T-cell (primary cell): ENCODE data around the gene RNU5B-1. TPM values are rescaled to one million over a fixed set of nuclear protein-coding genes. Genes with fewer than 3 reads are reported as not detected.
A peak's percentile ranks its signal among the peaks of the same experiment; 100 is the strongest.

ENCODE experiments used
- ATAC-seq, 4 experiments: fragments of 200-7000 bp in 3 of 4; fragments of 150-1000 bp in 1 of 4; cut with Tn5 transposase; replicated peaks in 1 of 4; 1 replicate in 3 of 4; 2 replicates in 1 of 4; pipeline ENCODE4 v1.10.0; 2021; ENCODE audit warnings: moderate library complexity in 3 of 4, mild to moderate bottlenecking in 2 of 4, moderate number of reproducible peaks in 1 of 4
- CTCF ChIA-PET, 2 donors: fragments of 300-600 bp; sonication (Branson Sonifier 250); formaldehyde crosslinking; loops; one replicate each; lab custom pipeline; 2022; ENCODE audit warnings: antibody characterized with exemption in 2 of 2; lab: Charles Lee
- POLR2A ChIA-PET, 2 donors: fragments of 300-600 bp; sonication (Branson Sonifier 250); formaldehyde crosslinking; loops; one replicate each; lab custom pipeline; 2022; ENCODE audit warnings: antibody characterized with exemption in 2 of 2; lab: Charles Lee
- DNase-seq, 35 experiments: peaks; one replicate each; pipeline versions ENCODE4 v3.0.0 to v3.0.0-alpha.2; 2013 to 2023
- H3K27ac ChIP-seq: one replicate; pipeline ENCODE4 v1.5.1; 2013; ENCODE audit warnings: low read length
- H3K27me3 ChIP-seq, 2 experiments: replicated peaks in 1 of 2; 1 replicate in 1 of 2; 2 replicates in 1 of 2; pipeline versions ENCODE4 v1.6.1 to v1.7.0; 2013; ENCODE audit warnings: low read length in 1 of 2, mixed read lengths in 1 of 2; ENCODE audit not compliant: control insufficient read depth in 2 of 2, insufficient read depth in 2 of 2; ENCODE audit errors: extremely low read depth in 1 of 2
- H3K36me3 ChIP-seq, 2 donors: 1 replicate in 1 of 2; 2 replicates in 1 of 2; pipeline versions ENCODE4 v1.6.1 to v1.7.0; 2013; ENCODE audit warnings: low read length in 1 of 2; ENCODE audit not compliant: control insufficient read depth in 2 of 2, insufficient read depth in 1 of 2; ENCODE audit errors: extremely low read depth in 1 of 2
- H3K4me1 ChIP-seq, 2 experiments: 1 replicate in 1 of 2; 2 replicates in 1 of 2; pipeline versions ENCODE4 v1.6.1 to v1.7.0; 2013; ENCODE audit warnings: low read length in 2 of 2, mixed read lengths in 1 of 2; ENCODE audit not compliant: insufficient read depth in 2 of 2, control insufficient read depth in 1 of 2; ENCODE audit errors: extremely low read depth in 1 of 2
- H3K4me3 ChIP-seq, 2 donors: 1 replicate in 1 of 2; 2 replicates in 1 of 2; pipeline versions ENCODE4 v1.5.1 to v1.7.0; 2013; ENCODE audit warnings: mild to moderate bottlenecking in 2 of 2, low read length in 1 of 2, moderate library complexity in 1 of 2; ENCODE audit not compliant: control insufficient read depth in 1 of 2; ENCODE audit errors: extremely low read depth in 1 of 2
- H3K9me3 ChIP-seq: 2 replicates; pipeline ENCODE4 v1.7.0; 2013
- H3K27ac Mint-ChIP-seq, 2 donors: one replicate each; pipeline ENCODE4 v1.8.0; 2020 to 2021; ENCODE audit warnings: mild to moderate bottlenecking in 2 of 2, mixed read lengths in 2 of 2
- H3K27me3 Mint-ChIP-seq, 2 donors: one replicate each; pipeline ENCODE4 v1.8.0; 2021 to 2022; ENCODE audit warnings: mixed read lengths in 2 of 2
- H3K36me3 Mint-ChIP-seq: one replicate; pipeline ENCODE4 v1.8.0; 2021; ENCODE audit warnings: mixed read lengths
- H3K4me1 Mint-ChIP-seq, 3 donors: one replicate each; pipeline ENCODE4 v1.8.0; 2020 to 2022; ENCODE audit warnings: mixed read lengths in 3 of 3, mild to moderate bottlenecking in 1 of 3
- H3K4me3 Mint-ChIP-seq, 3 donors: one replicate each; pipeline ENCODE4 v1.8.0; 2020 to 2022; ENCODE audit warnings: mild to moderate bottlenecking in 3 of 3, mixed read lengths in 3 of 3, moderate library complexity in 3 of 3
- H3K9me3 Mint-ChIP-seq, 3 donors: one replicate each; pipeline ENCODE4 v1.8.0; 2020 to 2022; ENCODE audit warnings: mixed read lengths in 3 of 3
- WGBS: methylation state at CpG from one replicate; pipeline ENCODE4 v1.1.5; 2013; ENCODE audit warnings: missing lambda C conversion rate; ENCODE audit not compliant: insufficient coverage; 5-methylcytosine and 5-hydroxymethylcytosine counted together
- total RNA-seq, 35 experiments: library from RNA in 6 of 35; stranded (reverse) in 6 of 35; fragments of 120-200 nt in 1 of 35; gene quantifications; one replicate each; pipeline versions ENCODE4 v1.2.1 to v1.2.4 and lab custom pipeline; 2013 to 2026

RNU5B-1 gene
- total RNA-seq, 5 donors from 2014 or later (not counting 1 experiment from before 2014, with no cell fraction given) = 27.0 to 34.4 (median 32.6) TPM; not detected in 2

DNA sequence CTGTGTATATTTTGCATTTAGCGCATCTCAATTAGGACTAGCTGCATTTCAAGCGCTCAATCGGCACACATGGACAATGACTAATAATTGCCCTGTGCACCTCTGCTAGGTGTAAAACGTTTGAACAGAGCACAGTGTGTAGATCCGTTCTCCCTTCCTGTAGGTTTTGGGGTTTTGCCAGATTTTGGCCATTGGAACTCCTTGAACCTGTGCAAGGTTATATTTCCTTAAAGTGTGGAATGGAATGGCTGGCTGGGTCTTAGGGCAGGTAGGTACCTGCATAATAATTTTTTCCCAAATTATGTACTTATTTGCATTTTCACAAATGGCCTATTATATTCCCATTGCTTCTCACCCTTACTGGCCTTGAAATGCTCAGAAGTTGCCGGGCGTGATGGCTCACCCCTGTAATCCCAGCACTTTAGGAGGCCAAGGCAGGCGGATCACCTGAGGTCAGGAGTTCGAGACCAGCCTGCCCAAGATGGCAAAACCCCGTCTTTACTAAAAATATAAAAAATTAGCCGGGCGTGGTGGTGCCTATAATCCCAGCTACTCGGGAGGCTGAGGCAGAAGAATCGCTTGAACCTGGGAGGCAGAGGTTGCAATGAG is 777 bp downstream of the RNU5B-1 start:
- Mint-ChIP-seq H3K9me3 (no peaks in the 10 kb centered on the region), H3K27me3 (no peaks in the 10 kb centered on the region), H3K4me1 (peaks cover 25% of the 10 kb centered on the region in 3 donors), H3K36me3 (no peaks in the 10 kb centered on the region), H3K27ac (peak overlapping the region; percentile 98 to 99), H3K4me3 (peak overlapping the region; percentile 92 to 94 (median 93))
- H3K27ac ChIP-seq = peak overlapping the region; percentile 99
- no peak for DNase-seq
- no peaks in the 10 kb centered on the region for H3K27me3 ChIP-seq
- H3K4me1 ChIP-seq = peaks cover 11 to 21% of the 10 kb centered on the region in 2 experiments
- peak in 2 of 4 experiments; percentile 5 to 13 for ATAC-seq
- H3K9me3 ChIP-seq = no peaks in the 10 kb centered on the region
- ChIA-PET CTCF (interaction anchor here (0.6 to 1.0 kb wide), 11 partner anchors 14 to 411 kb away, joined by 3 to 8 read pairs (median 3); partner anchors contain the start of genes CLPX (in 1 of the 2) and PARP16 (in 1 of the 2)), POLR2A (interaction anchor here (0.6 to 1.9 kb wide), 20 partner anchors 10 to 1445 kb away, joined by 3 to 42 read pairs (median 4); partner anchors contain the start of genes CLPX (in 1 of the 2), PARP16 (in 1 of the 2) and RNU5A-1 (in 1 of the 2))
- 53% methylated on average over 8 of the region's 14 CpGs for WGBS
- H3K4me3 ChIP-seq = peak overlapping the region in 1 of 2 donors; percentile 60
- no peaks in the 10 kb centered on the region for H3K36me3 ChIP-seq

DNA sequence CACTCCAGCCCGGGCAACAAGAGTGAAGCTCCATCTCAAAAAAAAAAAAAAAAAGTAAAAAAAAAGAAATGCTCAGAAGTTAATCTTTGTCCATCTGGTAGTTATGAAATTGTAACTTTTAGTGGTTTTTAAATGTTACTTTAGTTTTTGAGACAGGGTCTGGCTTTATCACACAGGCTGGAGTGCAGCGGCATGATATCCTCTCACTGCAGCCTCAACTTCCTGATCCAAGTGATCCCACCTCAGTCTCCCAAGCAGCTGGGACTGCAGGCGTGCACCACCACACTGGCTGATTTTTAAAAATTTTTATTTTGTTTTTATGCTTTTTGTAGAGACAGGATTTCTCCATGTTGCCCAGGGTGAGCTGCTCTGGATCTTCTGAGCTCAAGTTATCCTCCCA is 1.3 kb downstream of the RNU5B-1 start:
- Histone ChIP-seq H3K36me3 (no peaks in the 10 kb centered on the region), H3K27ac (no peak overlapping the region), H3K9me3 (no peaks in the 10 kb centered on the region), H3K4me1 (peaks cover 9 to 17% of the 10 kb centered on the region in 2 experiments), H3K27me3 (no peaks in the 10 kb centered on the region), H3K4me3 (no peak overlapping the region)
- peaks cover 20 to 25% (median 21%) of the 10 kb centered on the region in 3 donors for H3K4me1 Mint-ChIP-seq
- CTCF ChIA-PET = interaction anchor here (0.6 to 0.9 kb wide), 4 partner anchors 19 to 254 kb away, joined by 3 to 4 read pairs (median 3); no protein-coding TSS in a partner anchor
- no CpG with 5 or more reads among the region's 3 CpGs for WGBS
- no peak for ATAC-seq
- DNase-seq = no peak
- no peak overlapping the region for H3K4me3 Mint-ChIP-seq
- POLR2A ChIA-PET = interaction anchor here (0.6 to 1.5 kb wide), 6 partner anchors 13 to 1212 kb away, joined by 3 to 16 read pairs (median 4); partner anchors contain the start of gene CLPX (in 1 of the 2)
- H3K9me3 Mint-ChIP-seq = no peaks in the 10 kb centered on the region
- H3K27ac Mint-ChIP-seq = peak overlapping the region; percentile 65 to 74
- H3K36me3 Mint-ChIP-seq = no peaks in the 10 kb centered on the region
- no peaks in the 10 kb centered on the region for H3K27me3 Mint-ChIP-seq

DNA sequence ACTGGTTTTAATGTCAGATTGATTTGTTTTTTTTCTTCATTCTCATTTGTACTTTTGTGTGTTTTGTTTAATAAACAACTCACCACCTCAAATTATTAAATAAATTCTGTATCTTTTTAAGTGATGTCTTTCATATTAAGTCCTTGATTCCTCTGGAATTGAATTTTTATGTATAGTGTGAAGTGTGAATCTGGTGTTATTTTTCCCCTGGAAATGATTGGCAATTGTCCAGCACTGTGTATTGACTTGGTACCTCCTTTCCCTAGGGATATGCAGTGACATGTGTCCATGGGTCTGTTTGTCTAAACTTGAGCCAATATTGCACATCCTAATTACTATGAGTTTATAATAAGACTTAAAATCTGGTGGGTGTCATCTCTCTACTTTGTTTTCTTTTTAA is 2.1 kb downstream of the RNU5B-1 start:
- no peak overlapping the region for H3K27ac ChIP-seq
- H3K27me3 Mint-ChIP-seq = no peaks in the 10 kb centered on the region
- peaks cover 9 to 17% of the 10 kb centered on the region in 2 experiments for H3K4me1 ChIP-seq
- H3K4me3 ChIP-seq = no peak overlapping the region
- peak overlapping the region; percentile 65 to 74 for H3K27ac Mint-ChIP-seq
- POLR2A ChIA-PET = no interaction called here
- no peak for DNase-seq
- no peak for ATAC-seq
- no peaks in the 10 kb centered on the region for H3K36me3 ChIP-seq
- H3K36me3 Mint-ChIP-seq = no peaks in the 10 kb centered on the region
- H3K4me3 Mint-ChIP-seq = no peak overlapping the region
- no peaks in the 10 kb centered on the region for H3K9me3 Mint-ChIP-seq
- H3K27me3 ChIP-seq = no peaks in the 10 kb centered on the region
- no peaks in the 10 kb centered on the region for H3K9me3 ChIP-seq
- peaks cover 20 to 25% (median 21%) of the 10 kb centered on the region in 3 donors for H3K4me1 Mint-ChIP-seq
- CTCF ChIA-PET = no interaction called here

DNA sequence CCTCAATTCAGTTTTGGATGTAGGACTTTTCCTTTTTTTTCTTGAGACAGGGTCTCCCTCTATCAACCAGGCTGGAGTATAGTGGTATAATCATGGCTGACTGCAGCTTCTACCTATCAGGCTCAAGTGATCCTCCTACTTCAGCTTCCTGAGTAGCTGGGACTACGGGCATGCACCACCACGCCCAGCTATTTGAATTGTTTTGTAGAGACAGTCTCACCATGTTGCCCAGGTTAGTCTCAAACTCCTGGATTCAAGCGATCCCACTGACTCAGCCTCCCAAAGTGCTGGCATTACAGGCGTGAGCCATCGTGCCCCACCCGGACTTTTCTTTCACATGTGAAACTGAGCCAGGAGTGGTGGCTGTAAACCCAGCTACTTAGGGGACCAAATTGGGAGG is 3.5 kb downstream of the RNU5B-1 start:
- WGBS = 89% methylated on average over 6 of the region's 6 CpGs
- ChIA-PET POLR2A (no interaction called here), CTCF (interaction anchor here in 1 of 2 donors (0.5 kb wide), 1 partner anchor 16 kb away, joined by 3 read pairs; no protein-coding TSS in a partner anchor)
- Mint-ChIP-seq H3K36me3 (no peaks in the 10 kb centered on the region), H3K4me3 (no peak overlapping the region), H3K4me1 (peaks cover 20 to 25% (median 21%) of the 10 kb centered on the region in 3 donors), H3K27me3 (peaks cover 3 to 4% of the 10 kb centered on the region in 2 donors), H3K27ac (no peak overlapping the region), H3K9me3 (no peaks in the 10 kb centered on the region)
- H3K4me3 ChIP-seq = no peak overlapping the region
- ATAC-seq = no peak
- DNase-seq = no peak
- H3K4me1 ChIP-seq = peaks cover 9 to 17% of the 10 kb centered on the region in 2 experiments
- H3K36me3 ChIP-seq = no peaks in the 10 kb centered on the region
- no peaks in the 10 kb centered on the region for H3K9me3 ChIP-seq
- H3K27me3 ChIP-seq = peaks cover 0 to 10% of the 10 kb centered on the region in 2 experiments
- no peak overlapping the region for H3K27ac ChIP-seq

DNA sequence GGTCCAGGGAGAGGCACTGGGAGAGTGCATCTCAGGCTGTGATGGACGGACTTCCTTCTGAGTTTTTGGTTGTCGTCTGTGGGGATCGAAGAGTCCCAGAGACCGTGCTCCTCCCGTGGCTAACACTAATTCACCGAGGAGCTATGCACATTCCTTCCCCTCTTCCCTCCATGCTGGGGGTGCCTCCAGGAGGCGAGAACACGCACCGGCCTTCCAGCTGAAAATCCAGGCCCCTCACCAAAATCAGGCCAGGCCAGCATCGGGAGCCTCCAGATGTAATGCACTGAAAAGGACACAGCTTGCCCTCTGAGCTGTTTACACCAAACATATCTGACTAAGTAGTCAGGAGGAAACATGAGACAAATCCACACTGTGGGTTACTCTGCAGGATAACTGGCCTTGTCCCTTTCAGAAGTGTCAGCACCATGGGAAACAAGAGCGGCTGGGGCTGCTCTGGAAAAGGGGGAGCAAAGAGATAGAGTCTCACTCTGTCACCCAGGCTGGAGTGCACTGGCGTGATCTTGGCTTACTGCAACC is 5.5 kb downstream of the RNU5B-1 start:
- no peak overlapping the region for H3K4me3 Mint-ChIP-seq
- 95% methylated on average over 11 of the region's 12 CpGs for WGBS
- H3K27ac ChIP-seq = no peak overlapping the region
- CTCF ChIA-PET = interaction anchor here in 1 of 2 donors (0.6 kb wide), 1 partner anchor 326 kb away, joined by 5 read pairs; no protein-coding TSS in a partner anchor
- DNase-seq = no peak
- no peaks in the 10 kb centered on the region for H3K9me3 Mint-ChIP-seq
- ATAC-seq = no peak
- no peaks in the 10 kb centered on the region for H3K36me3 Mint-ChIP-seq
- H3K4me3 ChIP-seq = no peak overlapping the region
- no peak overlapping the region for H3K27ac Mint-ChIP-seq
- H3K9me3 ChIP-seq = no peaks in the 10 kb centered on the region
- H3K36me3 ChIP-seq = no peaks in the 10 kb centered on the region
- peaks cover 3 to 4% of the 10 kb centered on the region in 2 donors for H3K27me3 Mint-ChIP-seq
- POLR2A ChIA-PET = interaction anchor here in 1 of 2 donors (0.6 kb wide), 1 partner anchor 13 kb away, joined by 4 read pairs; no protein-coding TSS in a partner anchor
- H3K27me3 ChIP-seq = peaks cover 0 to 16% of the 10 kb centered on the region in 2 experiments
- peaks cover 4 to 7% of the 10 kb centered on the region in 2 experiments for H3K4me1 ChIP-seq
- H3K4me1 Mint-ChIP-seq = peaks cover 8 to 10% (median 9%) of the 10 kb centered on the region in 3 donors

DNA sequence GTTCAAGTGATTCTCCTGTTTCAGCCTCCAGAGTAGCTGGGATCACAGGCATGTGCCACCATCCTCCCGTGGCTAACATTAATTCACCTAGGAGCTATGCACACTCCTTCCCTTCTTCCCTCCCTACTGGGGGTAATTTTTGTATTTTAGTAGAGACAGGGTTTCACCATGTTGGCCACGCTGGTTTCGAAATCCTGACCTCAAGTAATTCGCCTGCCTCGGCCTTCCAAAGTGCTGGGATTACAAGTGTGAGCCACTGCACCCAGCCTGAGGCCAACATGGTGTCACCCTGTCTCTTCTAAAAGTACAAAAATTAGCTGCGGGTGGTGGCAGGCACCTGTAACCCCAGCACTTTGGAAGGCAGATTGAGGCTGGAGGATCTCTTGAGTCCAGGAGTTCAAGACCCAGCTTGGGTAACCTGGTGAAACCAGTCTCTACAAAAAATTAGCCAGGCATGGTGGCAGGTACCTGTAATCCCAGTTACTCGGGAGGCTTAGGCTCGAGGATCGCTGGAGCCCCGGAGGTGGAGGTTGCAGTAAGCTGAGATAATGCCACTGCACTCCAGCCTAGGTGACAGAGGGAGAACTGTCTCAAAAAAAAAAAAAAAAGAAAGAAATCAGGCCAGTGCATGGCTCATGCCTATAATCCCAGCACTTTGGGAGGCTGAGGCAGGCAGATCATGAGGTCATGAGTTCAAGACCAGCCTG is 6.1 kb downstream of the RNU5B-1 start:
- CTCF ChIA-PET = interaction anchor here (0.6 to 1.0 kb wide), 2 partner anchors 8 to 326 kb away, joined by 3 to 5 read pairs; no protein-coding TSS in a partner anchor
- no peak overlapping the region for H3K27ac ChIP-seq
- no peak for ATAC-seq
- H3K4me3 Mint-ChIP-seq = no peak overlapping the region
- H3K9me3 Mint-ChIP-seq = no peaks in the 10 kb centered on the region
- peaks cover 0 to under 1% of the 10 kb centered on the region in 2 experiments for H3K4me1 ChIP-seq
- H3K4me3 ChIP-seq = no peak overlapping the region
- WGBS = 90% methylated on average over 5 of the region's 10 CpGs
- H3K36me3 Mint-ChIP-seq = no peaks in the 10 kb centered on the region
- POLR2A ChIA-PET = interaction anchor here in 1 of 2 donors (0.6 kb wide), 1 partner anchor 13 kb away, joined by 4 read pairs; no protein-coding TSS in a partner anchor
- H3K27me3 Mint-ChIP-seq = peaks cover 4 to 7% of the 10 kb centered on the region in 2 donors
- peaks cover 4 to 7% (median 6%) of the 10 kb centered on the region in 3 donors for H3K4me1 Mint-ChIP-seq
- DNase-seq = no peak
- no peaks in the 10 kb centered on the region for H3K36me3 ChIP-seq
- H3K27me3 ChIP-seq = peaks cover 0 to 20% of the 10 kb centered on the region in 2 experiments
- no peaks in the 10 kb centered on the region for H3K9me3 ChIP-seq
- H3K27ac Mint-ChIP-seq = no peak overlapping the region
